ENCODE results near the gene NHLRC1.

- TF ChIP-seq, protein P1, sequence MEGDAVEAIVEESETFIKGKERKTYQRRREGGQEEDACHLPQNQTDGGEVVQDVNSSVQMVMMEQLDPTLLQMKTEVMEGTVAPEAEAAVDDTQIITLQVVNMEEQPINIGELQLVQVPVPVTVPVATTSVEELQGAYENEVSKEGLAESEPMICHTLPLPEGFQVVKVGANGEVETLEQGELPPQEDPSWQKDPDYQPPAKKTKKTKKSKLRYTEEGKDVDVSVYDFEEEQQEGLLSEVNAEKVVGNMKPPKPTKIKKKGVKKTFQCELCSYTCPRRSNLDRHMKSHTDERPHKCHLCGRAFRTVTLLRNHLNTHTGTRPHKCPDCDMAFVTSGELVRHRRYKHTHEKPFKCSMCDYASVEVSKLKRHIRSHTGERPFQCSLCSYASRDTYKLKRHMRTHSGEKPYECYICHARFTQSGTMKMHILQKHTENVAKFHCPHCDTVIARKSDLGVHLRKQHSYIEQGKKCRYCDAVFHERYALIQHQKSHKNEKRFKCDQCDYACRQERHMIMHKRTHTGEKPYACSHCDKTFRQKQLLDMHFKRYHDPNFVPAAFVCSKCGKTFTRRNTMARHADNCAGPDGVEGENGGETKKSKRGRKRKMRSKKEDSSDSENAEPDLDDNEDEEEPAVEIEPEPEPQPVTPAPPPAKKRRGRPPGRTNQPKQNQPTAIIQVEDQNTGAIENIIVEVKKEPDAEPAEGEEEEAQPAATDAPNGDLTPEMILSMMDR (IDR thresholded peaks at IDR 0.05 in 2 of 3, conservative IDR thresholded peaks at IDR 0.05 in 1 of 3; ENCODE audit: insufficient read depth in 2 of 3, low read depth in 1 of 3, low read length in 3 of 3): no peak
- TF ChIP-seq MYC (IDR thresholded peaks at IDR 0.05; ENCODE audit: low read depth, low read length): no peak
- no peak for TF ChIP-seq MYC (CRISPR knock-in tag; IDR thresholded peaks at IDR 0.05; ENCODE audit: borderline replicate concordance, low read depth)
These were observed 20.0 kb upstream of the NHLRC1 start for GRCh38 chr6:18142591-18142861.

All from K562 (cell line).